ENCODE measurements around the gene EXD3. TPM values are rescaled to one million over a fixed set of nuclear protein-coding genes. Genes with fewer than 3 reads are reported as not detected.

The EXD3 gene
- total RNA-seq, 1 donor from 2014 or later = 9.2 TPM

DNA sequence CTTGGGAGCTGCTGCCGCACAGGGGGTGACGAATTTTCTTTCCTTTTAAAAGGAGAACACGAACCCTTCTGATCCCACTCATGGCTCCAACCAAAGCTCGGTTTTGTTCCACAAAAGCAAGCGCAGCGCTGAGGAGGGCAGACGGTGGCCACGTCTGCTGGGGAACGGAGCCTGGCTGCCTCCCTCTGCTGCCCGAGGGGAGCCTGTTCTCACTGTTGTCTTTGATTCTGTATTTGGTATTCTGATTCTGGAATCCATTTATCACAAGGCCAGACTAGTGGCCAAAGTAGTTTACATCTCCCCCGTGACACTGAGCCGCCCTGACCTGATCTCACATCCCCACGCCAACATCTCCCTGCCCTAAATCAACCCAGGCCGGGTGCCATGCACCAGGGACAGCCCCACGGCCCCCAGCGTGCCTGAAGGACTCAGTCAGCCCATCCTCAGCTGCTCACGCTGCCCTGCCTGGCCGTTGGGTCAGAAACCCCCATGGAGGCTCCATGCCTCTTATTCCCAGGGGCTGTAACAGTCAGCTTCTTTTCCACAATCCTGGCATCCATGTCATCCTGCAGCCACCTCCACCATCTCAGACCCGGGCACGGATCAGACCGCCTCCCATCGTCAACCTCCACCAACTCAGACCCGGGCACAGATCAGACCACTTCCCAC is 42.9 kb upstream of the EXD3 start:
- TF ChIP-seq, protein P1, sequence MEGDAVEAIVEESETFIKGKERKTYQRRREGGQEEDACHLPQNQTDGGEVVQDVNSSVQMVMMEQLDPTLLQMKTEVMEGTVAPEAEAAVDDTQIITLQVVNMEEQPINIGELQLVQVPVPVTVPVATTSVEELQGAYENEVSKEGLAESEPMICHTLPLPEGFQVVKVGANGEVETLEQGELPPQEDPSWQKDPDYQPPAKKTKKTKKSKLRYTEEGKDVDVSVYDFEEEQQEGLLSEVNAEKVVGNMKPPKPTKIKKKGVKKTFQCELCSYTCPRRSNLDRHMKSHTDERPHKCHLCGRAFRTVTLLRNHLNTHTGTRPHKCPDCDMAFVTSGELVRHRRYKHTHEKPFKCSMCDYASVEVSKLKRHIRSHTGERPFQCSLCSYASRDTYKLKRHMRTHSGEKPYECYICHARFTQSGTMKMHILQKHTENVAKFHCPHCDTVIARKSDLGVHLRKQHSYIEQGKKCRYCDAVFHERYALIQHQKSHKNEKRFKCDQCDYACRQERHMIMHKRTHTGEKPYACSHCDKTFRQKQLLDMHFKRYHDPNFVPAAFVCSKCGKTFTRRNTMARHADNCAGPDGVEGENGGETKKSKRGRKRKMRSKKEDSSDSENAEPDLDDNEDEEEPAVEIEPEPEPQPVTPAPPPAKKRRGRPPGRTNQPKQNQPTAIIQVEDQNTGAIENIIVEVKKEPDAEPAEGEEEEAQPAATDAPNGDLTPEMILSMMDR (IDR thresholded peaks at IDR 0.05; ENCODE audit: borderline replicate concordance) = no peak
- Histone ChIP-seq H3K9me3 (replicated peaks) (no peaks in the 10 kb centered on the region), H3K27ac (replicated peaks) (no peak overlapping the region), H3K36me3 (peaks cover 3% of the 10 kb centered on the region), H3K4me1 (no peaks in the 10 kb centered on the region), H3K27me3 (ENCODE audit: low read depth) (no peaks in the 10 kb centered on the region), H3K4me3 (no peak overlapping the region)
- intact Hi-C loops (cut with micrococcal nuclease) = no loop called here
- no peak for DNase-seq

DNA sequence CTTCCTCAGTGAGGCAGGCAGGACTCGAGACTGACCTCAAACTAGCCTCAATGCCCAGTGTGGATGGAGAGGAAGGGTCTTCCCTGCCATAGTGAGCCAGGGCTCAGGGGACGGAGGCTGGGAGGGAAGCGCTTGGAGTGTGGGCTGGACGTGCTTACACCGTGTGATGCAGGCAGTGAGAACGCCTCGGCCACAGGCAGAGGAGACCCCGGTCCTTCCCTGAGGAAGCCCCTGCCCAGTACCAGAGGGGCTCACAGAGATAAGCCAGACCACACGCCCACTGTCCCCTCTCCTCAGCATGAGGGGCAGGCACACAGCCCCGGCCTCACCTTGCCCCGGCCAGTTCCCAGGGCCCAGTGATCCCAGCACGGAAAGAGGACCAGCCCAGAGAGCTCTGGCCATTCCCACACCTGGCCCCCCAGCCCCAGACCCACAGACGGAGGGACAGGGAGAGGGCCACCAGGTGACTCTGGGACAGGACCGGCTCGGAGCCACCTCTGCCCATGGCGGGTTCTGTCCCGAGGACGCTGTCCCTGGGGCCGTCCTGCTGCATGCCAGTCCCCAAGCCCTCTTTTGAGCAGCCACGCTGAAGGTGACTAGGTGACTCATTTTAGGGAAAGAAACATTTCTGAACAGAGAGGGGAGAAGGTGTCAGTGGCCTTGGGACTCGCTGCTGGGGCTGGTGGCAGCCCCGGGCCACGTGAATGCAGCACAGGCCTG is 42.2 kb upstream of the EXD3 start:
- DNase-seq = no peak
- peaks cover 3% of the 10 kb centered on the region for H3K36me3 ChIP-seq
- TF ChIP-seq, protein P1 (IDR thresholded peaks at IDR 0.05; ENCODE audit: borderline replicate concordance) = no peak

DNA sequence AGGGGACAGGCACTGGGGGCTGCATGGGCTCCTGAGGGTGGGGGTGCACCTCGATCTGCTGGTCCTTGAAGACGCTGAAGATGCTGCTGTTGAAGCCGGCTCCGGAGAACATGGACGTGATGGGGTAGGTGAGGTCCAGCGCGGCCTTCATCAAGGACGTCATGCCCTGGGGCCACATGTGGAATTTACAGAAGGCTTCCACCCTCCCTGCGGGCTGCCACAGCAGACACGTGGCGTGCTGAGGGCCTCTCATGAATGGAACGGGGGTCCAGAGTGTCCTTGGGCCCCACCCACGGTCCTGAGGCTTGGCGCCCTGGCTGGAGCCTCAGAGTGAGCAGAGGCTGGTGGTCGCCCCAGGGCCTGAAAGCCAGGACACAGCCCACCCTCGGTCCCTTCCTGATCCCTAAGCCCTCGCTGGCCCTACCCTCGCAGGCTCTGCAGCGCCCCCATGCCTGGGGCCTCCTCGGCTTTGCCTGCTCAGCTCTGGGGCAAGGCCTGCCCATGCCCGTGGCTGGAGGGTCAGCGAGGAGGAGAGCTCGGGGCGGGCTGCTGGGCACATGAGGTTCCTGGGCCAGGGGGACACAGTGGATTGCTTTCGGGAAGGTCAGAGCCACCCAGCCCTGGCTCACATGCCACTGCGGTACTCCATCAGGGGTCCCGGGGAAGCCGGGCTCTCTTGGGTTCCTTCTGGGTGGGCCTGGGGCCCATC is 41.5 kb upstream of the EXD3 start:
- Histone ChIP-seq H3K4me3 (no peak overlapping the region), H3K27ac (replicated peaks) (no peak overlapping the region), H3K27me3 (ENCODE audit: low read depth) (no peaks in the 10 kb centered on the region), H3K9me3 (replicated peaks) (no peaks in the 10 kb centered on the region), H3K36me3 (peaks cover 3% of the 10 kb centered on the region), H3K4me1 (peaks cover 9% of the 10 kb centered on the region)
- TF ChIP-seq, protein P1 (IDR thresholded peaks at IDR 0.05; ENCODE audit: borderline replicate concordance) = no peak
- no peak for DNase-seq
- intact Hi-C loops (cut with micrococcal nuclease) = no loop called here

More for the DNA sequence above, 42.2 kb upstream of the EXD3 start:
- no peaks in the 10 kb centered on the region for H3K27me3 ChIP-seq (ENCODE audit: low read depth)
- intact Hi-C loops (cut with micrococcal nuclease) = no loop called here
- H3K4me1 ChIP-seq = peaks cover 2% of the 10 kb centered on the region
- H3K27ac ChIP-seq (replicated peaks) = no peak overlapping the region
- H3K9me3 ChIP-seq (replicated peaks) = no peaks in the 10 kb centered on the region
- H3K4me3 ChIP-seq = no peak overlapping the region

DNA sequence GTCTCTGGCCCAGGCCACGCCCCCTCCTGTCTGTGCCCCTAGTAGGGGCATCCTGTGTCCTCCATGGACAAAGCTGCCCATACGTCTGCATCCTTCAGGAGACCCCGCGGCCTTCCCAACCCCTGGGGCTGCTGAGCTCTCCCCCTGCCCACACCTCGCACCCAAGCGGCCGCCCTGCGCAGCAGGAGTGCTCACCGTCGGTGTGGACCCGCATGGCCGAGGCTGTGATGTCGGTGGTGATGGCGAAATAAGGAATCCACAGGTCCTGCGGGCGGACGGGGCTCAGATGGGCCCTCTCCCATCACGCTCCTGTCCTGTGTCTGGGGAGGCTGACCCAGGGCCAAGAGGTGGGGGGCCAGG is 40.9 kb upstream of the EXD3 start:
- H3K27me3 ChIP-seq (ENCODE audit: low read depth) = no peaks in the 10 kb centered on the region
- no peak for DNase-seq
- no peaks in the 10 kb centered on the region for H3K9me3 ChIP-seq (replicated peaks)
- no peak overlapping the region for H3K27ac ChIP-seq (replicated peaks)
- H3K36me3 ChIP-seq = peaks cover 3% of the 10 kb centered on the region
- intact Hi-C loops (cut with micrococcal nuclease) = no loop called here
- peaks cover 11% of the 10 kb centered on the region for H3K4me1 ChIP-seq
- TF ChIP-seq, protein P1 (IDR thresholded peaks at IDR 0.05; ENCODE audit: borderline replicate concordance) = no peak
- H3K4me3 ChIP-seq = no peak overlapping the region

DNA sequence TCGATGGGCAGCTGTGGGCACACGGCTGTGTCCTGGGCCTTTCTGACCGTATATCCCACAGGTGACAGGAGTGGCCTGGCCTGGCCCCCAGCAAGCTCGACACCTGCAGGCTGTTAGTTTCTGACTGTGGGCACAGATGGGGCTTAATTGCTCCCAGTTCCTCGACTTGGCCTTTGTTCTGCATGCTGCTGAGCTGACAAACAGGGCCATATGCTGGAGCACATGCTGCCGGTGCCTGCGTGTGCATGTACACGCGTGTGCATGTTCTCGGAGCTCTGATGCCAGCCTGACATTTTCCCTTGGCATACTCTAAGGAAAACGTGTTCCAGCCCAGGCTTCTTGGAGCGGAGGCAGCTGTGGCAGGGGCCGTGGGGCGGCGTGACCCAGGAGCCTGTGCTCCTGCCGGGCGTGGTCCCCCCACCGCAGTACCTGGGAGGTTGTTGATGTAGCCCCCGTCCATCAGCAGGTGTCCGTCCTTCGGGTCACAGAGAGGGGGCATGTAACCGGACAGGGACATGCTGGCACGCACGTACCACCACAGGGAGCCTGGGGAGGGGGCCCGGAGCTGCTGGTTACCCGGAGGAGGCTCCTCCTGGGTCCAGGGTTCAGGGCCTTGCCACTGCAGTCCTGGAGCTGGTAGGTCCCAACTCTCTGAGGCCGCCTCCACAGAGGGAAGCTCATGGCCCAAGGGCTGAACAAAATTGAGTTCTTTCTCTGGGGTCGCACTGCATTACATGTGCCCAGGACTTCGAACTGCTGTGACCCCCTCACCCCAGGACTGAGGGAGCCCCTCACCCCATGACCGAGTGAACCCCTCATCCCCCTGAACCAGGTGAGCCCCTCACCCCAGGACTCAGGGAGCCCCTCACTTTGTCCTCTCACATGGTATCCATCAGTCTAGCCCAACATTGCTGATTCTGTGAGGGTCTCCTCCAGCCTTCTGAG is 40.3 kb upstream of the EXD3 start:
- intact Hi-C loops (cut with micrococcal nuclease) = no loop called here
- Histone ChIP-seq H3K4me1 (peaks cover 17% of the 10 kb centered on the region), H3K9me3 (replicated peaks) (no peaks in the 10 kb centered on the region), H3K36me3 (peaks cover 3% of the 10 kb centered on the region), H3K27me3 (ENCODE audit: low read depth) (no peaks in the 10 kb centered on the region), H3K4me3 (no peak overlapping the region), H3K27ac (replicated peaks) (no peak overlapping the region)
- DNase-seq = no peak
- TF ChIP-seq, protein P1 (IDR thresholded peaks at IDR 0.05; ENCODE audit: borderline replicate concordance) = no peak

Measured in left ventricle myocardium inferior (tissue), 1 donor.